ENCODE measurements around the gene ZNF821. TPM values are rescaled to one million over a fixed set of nuclear protein-coding genes. Genes with fewer than 3 reads are reported as not detected.

ZNF821 gene
- polyA plus RNA-seq, 1 of the 3 experiments (the other 2 are of a cell fraction): 8.8 TPM

- Histone ChIP-seq H3K4me3 (ENCODE audit: low read depth in 2 of 2, low read length in 1 of 2) (no peak overlapping the region), H3K36me3 (replicated peaks in 1 of 2; ENCODE audit: control insufficient read depth in 1 of 2, insufficient read depth in 2 of 2, low read length in 1 of 2) (peaks cover 25 to 37% of the 10 kb centered on the region in 2 experiments), H3K9me2 (no peaks in the 10 kb centered on the region), H4K20me1 (ENCODE audit: insufficient read depth) (no peaks in the 10 kb centered on the region), H3F3A (replicated peaks; ENCODE audit: insufficient read depth) (peaks cover 9% of the 10 kb centered on the region), H3K4me2 (no peak overlapping the region), H3K27me3 (ENCODE audit: insufficient read depth) (no peaks in the 10 kb centered on the region), H3K27ac (ENCODE audit: low read depth in 2 of 2, low read length in 1 of 2) (no peak overlapping the region), H3K9me3 (no peaks in the 10 kb centered on the region), H3K4me1 (ENCODE audit: control insufficient read depth in 1 of 2, insufficient read depth in 2 of 2, low read depth in 1 of 2, low read length in 1 of 2) (peaks cover 0 to 8% of the 10 kb centered on the region in 2 experiments; a peak in 2 of 4 replicates), H2AFZ (ENCODE audit: low read depth) (no peak overlapping the region), H3K79me2 (ENCODE audit: insufficient read depth) (no peaks in the 10 kb centered on the region), H3K9ac (no peak overlapping the region)
- DNase-seq: no peak
- ChIA-PET CTCF (no interaction called here), POLR2A (no interaction called here)
- WGBS (ENCODE audit: low lambda C conversion rate): 84% methylated on average over 4 of the region's 4 CpGs
- no peak for TF ChIP-seq NFIC (IDR thresholded peaks at IDR 0.05; ENCODE audit: borderline replicate concordance)
- no peak for TF ChIP-seq FOSL2 (IDR thresholded peaks at IDR 0.05; ENCODE audit: borderline replicate concordance, low read depth)
- TF ChIP-seq, protein P1, sequence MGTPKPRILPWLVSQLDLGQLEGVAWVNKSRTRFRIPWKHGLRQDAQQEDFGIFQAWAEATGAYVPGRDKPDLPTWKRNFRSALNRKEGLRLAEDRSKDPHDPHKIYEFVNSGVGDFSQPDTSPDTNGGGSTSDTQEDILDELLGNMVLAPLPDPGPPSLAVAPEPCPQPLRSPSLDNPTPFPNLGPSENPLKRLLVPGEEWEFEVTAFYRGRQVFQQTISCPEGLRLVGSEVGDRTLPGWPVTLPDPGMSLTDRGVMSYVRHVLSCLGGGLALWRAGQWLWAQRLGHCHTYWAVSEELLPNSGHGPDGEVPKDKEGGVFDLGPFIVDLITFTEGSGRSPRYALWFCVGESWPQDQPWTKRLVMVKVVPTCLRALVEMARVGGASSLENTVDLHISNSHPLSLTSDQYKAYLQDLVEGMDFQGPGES (IDR thresholded peaks at IDR 0.05; ENCODE audit: low read depth, low read length): no peak
- TF ChIP-seq JUND (IDR thresholded peaks at IDR 0.05): no peak
- TF ChIP-seq RFX5 (IDR thresholded peaks at IDR 0.05; ENCODE audit: low read length): no peak
- no peak for TF ChIP-seq SMC3 (IDR thresholded peaks at IDR 0.05; ENCODE audit: low read depth, low read length)
- no peak for TF ChIP-seq CHD2 (IDR thresholded peaks at IDR 0.05; ENCODE audit: low read length, partially characterized antibody)
- TF ChIP-seq USF1 (IDR thresholded peaks at IDR 0.05; ENCODE audit: borderline replicate concordance, low read depth): no peak
- TF ChIP-seq POLR2AphosphoS5 (IDR thresholded peaks at IDR 0.05; ENCODE audit: low read depth, low read length): no peak
- TF ChIP-seq ELF1 (IDR thresholded peaks at IDR 0.05): no peak
Measured at GRCh38 chr16:71878911-71879310, 5.1 kb downstream of the ZNF821 start.

GRCh38 chr16:71873199-71873598 lies 10.8 kb downstream of the ZNF821 start:
- Histone ChIP-seq H3K4me3 (ENCODE audit: low read depth in 2 of 2, low read length in 1 of 2) (no peak overlapping the region), H3F3A (replicated peaks; ENCODE audit: insufficient read depth) (no peaks in the 10 kb centered on the region), H3K9me2 (no peaks in the 10 kb centered on the region), H2AFZ (ENCODE audit: low read depth) (no peak overlapping the region), H3K4me1 (ENCODE audit: control insufficient read depth in 1 of 2, insufficient read depth in 2 of 2, low read depth in 1 of 2, low read length in 1 of 2) (no peaks in the 10 kb centered on the region), H3K36me3 (replicated peaks in 1 of 2; ENCODE audit: control insufficient read depth in 1 of 2, insufficient read depth in 2 of 2, low read length in 1 of 2) (peaks cover 5 to 9% of the 10 kb centered on the region in 2 experiments), H3K9me3 (no peaks in the 10 kb centered on the region), H3K27ac (ENCODE audit: low read depth in 2 of 2, low read length in 1 of 2) (no peak overlapping the region), H3K27me3 (ENCODE audit: insufficient read depth) (no peaks in the 10 kb centered on the region), H3K79me2 (ENCODE audit: insufficient read depth) (no peaks in the 10 kb centered on the region), H4K20me1 (ENCODE audit: insufficient read depth) (no peaks in the 10 kb centered on the region), H3K9ac (no peak overlapping the region), H3K4me2 (no peak overlapping the region)
- POLR2A ChIA-PET: interaction anchor here (0.6 kb wide), 1 partner anchor 9 kb away, joined by 4 read pairs; no protein-coding TSS in a partner anchor
- TF ChIP-seq MEF2A (IDR thresholded peaks at IDR 0.05; ENCODE audit: borderline replicate concordance, low read depth) (no peak), FOSL2 (IDR thresholded peaks at IDR 0.05; ENCODE audit: borderline replicate concordance, low read depth) (no peak), GABPA (IDR thresholded peaks at IDR 0.05; ENCODE audit: low read depth) (no peak), SIN3A (IDR thresholded peaks at IDR 0.05; ENCODE audit: borderline replicate concordance, low read depth, low read length) (no peak), ELF1 (IDR thresholded peaks at IDR 0.05) (no peak), FOXJ3 (CRISPR knock-in tag; IDR thresholded peaks at IDR 0.05) (no peak), ZBTB33 (IDR thresholded peaks at IDR 0.05; ENCODE audit: borderline replicate concordance, low read depth) (no peak), GATA2 (CRISPR knock-in tag; IDR thresholded peaks at IDR 0.05) (no peak), USF1 (IDR thresholded peaks at IDR 0.05; ENCODE audit: borderline replicate concordance, low read depth) (no peak), TAF1 (IDR thresholded peaks at IDR 0.05; ENCODE audit: borderline replicate concordance, low read depth, low read length) (no peak), SMC3 (IDR thresholded peaks at IDR 0.05; ENCODE audit: low read depth, low read length) (no peak), FOXM1 (IDR thresholded peaks at IDR 0.05; ENCODE audit: low read depth) (no peak), YY1 (IDR thresholded peaks at IDR 0.05; ENCODE audit: low read depth) (no peak)
- TF ChIP-seq, protein P2, sequence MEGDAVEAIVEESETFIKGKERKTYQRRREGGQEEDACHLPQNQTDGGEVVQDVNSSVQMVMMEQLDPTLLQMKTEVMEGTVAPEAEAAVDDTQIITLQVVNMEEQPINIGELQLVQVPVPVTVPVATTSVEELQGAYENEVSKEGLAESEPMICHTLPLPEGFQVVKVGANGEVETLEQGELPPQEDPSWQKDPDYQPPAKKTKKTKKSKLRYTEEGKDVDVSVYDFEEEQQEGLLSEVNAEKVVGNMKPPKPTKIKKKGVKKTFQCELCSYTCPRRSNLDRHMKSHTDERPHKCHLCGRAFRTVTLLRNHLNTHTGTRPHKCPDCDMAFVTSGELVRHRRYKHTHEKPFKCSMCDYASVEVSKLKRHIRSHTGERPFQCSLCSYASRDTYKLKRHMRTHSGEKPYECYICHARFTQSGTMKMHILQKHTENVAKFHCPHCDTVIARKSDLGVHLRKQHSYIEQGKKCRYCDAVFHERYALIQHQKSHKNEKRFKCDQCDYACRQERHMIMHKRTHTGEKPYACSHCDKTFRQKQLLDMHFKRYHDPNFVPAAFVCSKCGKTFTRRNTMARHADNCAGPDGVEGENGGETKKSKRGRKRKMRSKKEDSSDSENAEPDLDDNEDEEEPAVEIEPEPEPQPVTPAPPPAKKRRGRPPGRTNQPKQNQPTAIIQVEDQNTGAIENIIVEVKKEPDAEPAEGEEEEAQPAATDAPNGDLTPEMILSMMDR (IDR thresholded peaks at IDR 0.05): no peak
- no peak for DNase-seq
- 94% methylated on average over 4 of the region's 4 CpGs for WGBS (ENCODE audit: low lambda C conversion rate)
- CTCF ChIA-PET: interaction anchor here (1.1 to 6.5 kb wide), 3 partner anchors 10 to 22 kb away, joined by 3 to 57 read pairs (median 3); partner anchors contain the start of gene ZNF821

Data from SK-N-SH (cell line).